Bronchial epithelial cell (primary cell): Measurements from ENCODE around the gene ANKRD11. TPM values are rescaled to one million over a fixed set of nuclear protein-coding genes. Genes with fewer than 3 reads are reported as not detected.

ENCODE experiments used
- DNase-seq: peaks from one replicate; pipeline ENCODE4 v3.0.0-alpha.2; 2010; ENCODE audit warnings: low read depth
- FAIRE-seq: peaks from 2 replicates; lab custom pipeline; 2011; peaks lifted over from hg19 to GRCh38; lab: Jason Lieb, UNC
- H3K27me3 ChIP-seq: 2 replicates; pipeline ENCODE4 v1.5.1; 2011; ENCODE audit warnings: low read length; ENCODE audit not compliant: control insufficient read depth, insufficient read depth
- H3K36me3 ChIP-seq: 2 replicates; pipeline ENCODE4 v1.5.1; 2011; ENCODE audit warnings: low read length; ENCODE audit not compliant: control insufficient read depth, insufficient read depth
- H3K4me3 ChIP-seq: 2 replicates; pipeline ENCODE4 v1.5.1; 2011; ENCODE audit warnings: mild to moderate bottlenecking, low read depth, low read length, control low read depth
- CTCF ChIP-seq: IDR thresholded peaks from 2 replicates; pipeline ENCODE4 v1.5.1; 2011; ENCODE audit warnings: mild to moderate bottlenecking, moderate library complexity, low read length, control low read depth, inconsistent platforms; ENCODE audit not compliant: insufficient read depth, severe bottlenecking
- total RNA-seq: library from RNA; depleted of rRNA; stranded (reverse); fragments of >200 nt; gene quantifications from 2 replicates; pipeline ENCODE4 v1.2.1, GENCODE V29; 2014

The ANKRD11 gene
- total RNA-seq, 1 donor from 2014 or later = 64.5 TPM

GRCh38 chr16:89534252-89534756 lies 43.9 kb upstream of the ANKRD11 start:
- Histone ChIP-seq H3K27me3 (no peaks in the 10 kb centered on the region), H3K36me3 (peaks cover 48% of the 10 kb centered on the region), H3K4me3 (no peak overlapping the region)
- DNase-seq (peak; percentile 4), FAIRE-seq (no peak)
- TF ChIP-seq CTCF = no peak

- Histone ChIP-seq H3K4me3 (no peak overlapping the region), H3K27me3 (no peaks in the 10 kb centered on the region), H3K36me3 (peaks cover 41% of the 10 kb centered on the region)
- FAIRE-seq = no peak
- DNase-seq = no peak
- TF ChIP-seq CTCF = no peak
These were observed 41.6 kb upstream of the ANKRD11 start for GRCh38 chr16:89531821-89532526.

- Histone ChIP-seq H3K27me3 (no peaks in the 10 kb centered on the region), H3K4me3 (no peak overlapping the region), H3K36me3 (peaks cover 39% of the 10 kb centered on the region)
- FAIRE-seq (no peak), DNase-seq (no peak)
- TF ChIP-seq CTCF = no peak
These were observed 40.3 kb upstream of the ANKRD11 start for GRCh38 chr16:89530401-89531381.

- no peak for TF ChIP-seq CTCF
- no peaks in the 10 kb centered on the region for H3K27me3 ChIP-seq
- H3K36me3 ChIP-seq = peaks cover 33% of the 10 kb centered on the region
- FAIRE-seq (no peak), DNase-seq (no peak)
- no peak overlapping the region for H3K4me3 ChIP-seq
These were observed 38.7 kb upstream of the ANKRD11 start for GRCh38 chr16:89529097-89529496.

- no peak for FAIRE-seq
- no peaks in the 10 kb centered on the region for H3K27me3 ChIP-seq
- TF ChIP-seq CTCF = no peak
- no peak for DNase-seq
- H3K36me3 ChIP-seq = peaks cover 21% of the 10 kb centered on the region
- no peak overlapping the region for H3K4me3 ChIP-seq
These were observed 35.0 kb upstream of the ANKRD11 start for GRCh38 chr16:89525146-89525913.
